A549 treated with dexamethasone at 1 μM for 4 hours (cell line): ENCODE measurements around the gene JUND. TPM values are rescaled to one million over a fixed set of nuclear protein-coding genes. Genes with fewer than 3 reads are reported as not detected.

Experiments used
- total RNA-seq: library from RNA; stranded (reverse); fragments of 200-300 nt; extraction: Qiagen RNA extraction; gene quantifications from 5 replicates; pipeline ENCODE4 v1.2.3, GENCODE V29; 2022

Gene JUND
- total RNA-seq = 18.2 to 45.8 TPM (median 31.7 TPM) in 5 replicates

DNA sequence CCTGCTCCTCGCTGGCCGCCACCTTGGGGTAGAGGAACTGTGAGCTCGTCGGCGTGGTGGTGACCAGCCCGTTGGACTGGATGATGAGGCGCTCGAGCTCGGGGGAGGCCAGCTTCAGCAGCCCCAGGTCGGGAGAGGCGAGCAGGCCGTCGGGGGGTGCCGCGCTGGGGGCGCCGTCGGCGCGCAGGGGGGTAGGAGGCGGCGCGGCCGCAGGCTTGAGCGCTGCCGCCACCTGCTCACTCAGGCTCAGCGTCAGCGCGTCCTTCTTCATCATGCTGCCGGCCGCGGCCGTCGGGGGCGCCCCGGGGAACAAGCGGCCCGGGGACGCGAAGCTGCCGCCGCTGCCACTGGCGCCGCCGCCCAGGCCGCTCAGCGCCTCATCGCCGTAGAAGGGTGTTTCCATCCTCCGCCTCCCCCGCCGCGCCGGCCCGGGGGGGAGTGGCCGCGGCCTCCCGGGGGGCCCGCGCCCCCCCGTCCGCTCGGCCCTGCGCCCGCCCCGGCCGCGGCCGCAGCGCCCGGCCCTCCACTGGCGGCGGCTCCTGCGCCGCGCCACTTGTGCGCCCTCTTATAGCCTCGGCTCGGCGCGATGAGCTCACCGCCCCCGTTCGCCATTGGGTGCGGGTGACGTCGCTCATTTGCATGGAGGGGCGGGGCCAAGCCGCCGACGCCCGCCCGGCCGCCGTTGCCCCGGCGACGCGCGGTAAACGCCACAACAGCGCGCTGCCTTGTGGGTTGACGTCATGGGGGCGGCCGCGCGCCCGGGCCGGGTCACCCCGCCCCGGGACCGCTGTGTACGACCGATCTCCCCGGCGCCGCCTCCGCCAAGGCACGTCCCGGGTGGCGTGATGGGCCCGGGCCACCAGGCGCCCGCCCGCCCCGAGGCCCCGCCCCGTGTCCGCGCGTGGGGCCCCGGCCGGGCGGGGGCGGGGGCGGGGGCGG is at the start of gene JUND:
JUND (minus strand) TSS at position 541 of the 939 bp plus-strand sequence; CDS start at position 403, 138 bp downstream.

DNA sequence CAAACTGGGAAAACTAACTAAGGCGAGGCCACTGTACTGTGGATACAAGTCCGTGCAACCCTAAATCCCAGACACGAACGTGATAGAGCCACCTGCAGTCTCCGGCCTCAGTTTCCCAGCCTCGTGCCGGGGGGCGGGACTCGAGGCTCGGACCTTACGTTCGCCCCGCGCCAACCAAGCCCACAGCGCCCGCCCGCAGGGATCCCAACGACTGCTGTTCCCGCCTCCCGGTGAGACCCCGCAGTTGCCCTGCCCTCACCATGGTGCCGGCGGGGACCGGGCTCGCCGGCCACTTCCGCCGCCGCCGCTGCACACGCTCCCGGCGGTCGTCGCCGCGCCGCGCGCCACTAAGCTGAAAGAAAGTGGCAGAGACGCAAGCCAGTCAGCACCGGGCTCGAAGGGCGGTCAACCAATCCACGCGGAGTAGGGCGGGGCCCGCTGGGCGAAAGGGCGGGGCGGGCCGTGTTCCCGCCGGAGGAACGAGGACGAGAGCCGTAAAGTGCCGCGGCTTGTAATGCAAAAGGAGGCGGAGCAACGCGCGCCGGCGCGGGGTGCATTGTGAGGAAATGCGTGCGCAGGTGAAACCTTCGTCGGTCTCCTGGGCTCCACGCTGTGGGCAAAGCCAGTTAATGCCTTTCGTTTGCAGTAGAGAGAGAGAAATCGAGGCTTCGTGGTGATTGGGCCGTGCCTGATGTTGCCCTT is 41.5 kb upstream of the JUND start, which contains the start of gene LSM4:
LSM4 (minus strand) TSS at position 318 of the 702 bp plus-strand sequence; CDS start at position 262, 56 bp downstream.

DNA sequence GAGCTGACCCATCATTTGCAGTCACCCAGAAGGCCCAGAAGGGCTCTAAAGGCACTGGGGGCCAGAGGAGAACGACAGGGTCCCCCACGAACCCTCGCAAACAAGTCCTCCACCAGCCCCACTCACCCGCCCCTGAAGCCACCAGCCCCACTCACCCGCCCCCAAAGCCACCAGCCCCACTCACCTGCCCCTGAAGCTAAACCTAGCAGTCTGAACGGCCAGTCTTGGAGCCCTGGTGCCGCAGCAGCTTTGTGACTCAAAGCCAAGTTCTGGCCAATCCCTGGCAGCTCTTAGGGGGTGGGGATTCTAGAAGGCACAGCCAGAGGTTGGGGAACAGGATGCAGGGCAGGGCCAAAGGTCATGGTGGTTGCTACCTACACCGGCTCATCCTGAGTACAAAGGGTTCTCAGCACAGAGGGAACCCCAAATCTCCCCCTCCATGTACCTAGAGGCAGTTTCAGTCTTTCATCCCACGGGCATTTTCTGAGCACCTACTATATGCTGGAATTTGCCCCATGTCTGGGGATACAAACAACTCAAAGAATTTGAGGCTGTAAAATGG is 7.1 kb downstream of the JUND start, which contains the start of gene IQCN:
IQCN (minus strand) TSS at position 234 of the 562 bp plus-strand sequence. CDS start 4,974 bp downstream, outside the sequence.

Other genes starting within 250 kb of the JUND start
- gene IL12RB1, start 194.7 kb downstream of the JUND start, total RNA-seq = not detected in 5 replicates
- 1.4 to 3.0 TPM (median 2.5 TPM) in 5 replicates for gene MAST3, start 183.8 kb downstream of the JUND start, total RNA-seq
- 2.0 to 12.5 TPM (median 9.4 TPM) in 5 replicates for gene PIK3R2, start 128.5 kb downstream of the JUND start, total RNA-seq
- gene IFI30, start 107.8 kb downstream of the JUND start, total RNA-seq = 8.2 to 17.6 TPM (median 12.3 TPM) in 5 replicates
- 9.3 to 12.5 TPM (median 10.6 TPM) in 5 replicates for gene MPV17L2, start 88.4 kb downstream of the JUND start, total RNA-seq
- gene RAB3A, start 77.6 kb downstream of the JUND start, total RNA-seq = 0.64 to 0.93 TPM (median 0.65 TPM) in 5 replicates
- 0.09 to 0.48 TPM (median 0.24 TPM) in 4 of 5 replicates, not detected in the other for gene PDE4C, start 55.2 kb downstream of the JUND start, total RNA-seq
- 0.53 to 1.2 TPM (median 0.91 TPM) in 5 replicates for gene IQCN, start 7.2 kb downstream of the JUND start, total RNA-seq
- gene LSM4, start 41.5 kb upstream of the JUND start, total RNA-seq = 216 to 242 TPM (median 226 TPM) in 5 replicates
- gene PGPEP1, start 59.0 kb upstream of the JUND start, total RNA-seq = 1.5 to 3.6 TPM (median 2.9 TPM) in 5 replicates
- 9.5 to 22.1 TPM (median 15.2 TPM) in 5 replicates for gene GDF15, start 104.5 kb upstream of the JUND start, total RNA-seq
- 0.11 TPM in 1 of 5 replicates, not detected in the others for gene LRRC25, start 116.0 kb upstream of the JUND start, total RNA-seq
- gene SSBP4, start 137.8 kb upstream of the JUND start, total RNA-seq = 33.0 to 50.5 TPM (median 48.5 TPM) in 5 replicates
- gene ISYNA1, start 156.5 kb upstream of the JUND start, total RNA-seq = 26.1 to 43.6 TPM (median 42.8 TPM) in 5 replicates
- gene ELL, start 240.4 kb upstream of the JUND start, total RNA-seq = 3.7 to 6.4 TPM (median 6.3 TPM) in 5 replicates